ENCODE data around the gene TNFRSF1B. TPM values are rescaled to one million over a fixed set of nuclear protein-coding genes. Genes with fewer than 3 reads are reported as not detected.

The TNFRSF1B gene
- total and polyA plus RNA-seq, 3 donors from 2014 or later, result 7.7 to 10.6 (median 8.0) TPM

GRCh38 chr1:12136916-12137610 is 29.7 kb upstream of the TNFRSF1B start:
- no peak overlapping the region for H3K4me3 ChIP-seq
- TF ChIP-seq POLR2A (IDR thresholded peaks at IDR 0.05), result no peak
- no peak for TF ChIP-seq CTCF (IDR thresholded peaks at IDR 0.05)
- no peaks in the 10 kb centered on the region for H3K4me1 ChIP-seq
- WGBS, 2 donors, result 76 to 78% methylated on average over 8 of the region's 8 CpGs
- intact Hi-C loops (cut with DNase I; ENCODE audit: low total_unique reads), result no loop called here
- no peaks in the 10 kb centered on the region for H3K27me3 ChIP-seq
- no peaks in the 10 kb centered on the region for H3K36me3 ChIP-seq (ENCODE audit: low read depth, missing control alignments)
- H3K27ac ChIP-seq, result no peak overlapping the region
- no peak for DNase-seq
- H3K9me3 ChIP-seq, result no peaks in the 10 kb centered on the region

GRCh38 chr1:12138196-12139168 is 28.3 kb upstream of the TNFRSF1B start:
- Histone ChIP-seq H3K36me3 (ENCODE audit: low read depth, missing control alignments) (no peaks in the 10 kb centered on the region), H3K27me3 (no peaks in the 10 kb centered on the region), H3K27ac (no peak overlapping the region), H3K4me1 (peaks cover 4% of the 10 kb centered on the region), H3K4me3 (no peak overlapping the region), H3K9me3 (no peaks in the 10 kb centered on the region)
- intact Hi-C loops (cut with DNase I; ENCODE audit: low total_unique reads), result no loop called here
- no peak for DNase-seq
- 83 to 85% methylated on average over 19 to 31 of the region's 31 CpGs for WGBS, 2 donors
- TF ChIP-seq POLR2A (IDR thresholded peaks at IDR 0.05) (no peak), CTCF (IDR thresholded peaks at IDR 0.05) (no peak)

GRCh38 chr1:12140016-12140415 is 26.8 kb upstream of the TNFRSF1B start:
- H3K36me3 ChIP-seq (ENCODE audit: low read depth, missing control alignments), result no peaks in the 10 kb centered on the region
- 94 to 100% methylated on average over 2 to 4 of the region's 4 CpGs for WGBS, 2 donors
- H3K4me3 ChIP-seq, result no peak overlapping the region
- no peaks in the 10 kb centered on the region for H3K9me3 ChIP-seq
- peaks cover 7% of the 10 kb centered on the region for H3K4me1 ChIP-seq
- intact Hi-C loops (cut with DNase I; ENCODE audit: low total_unique reads), result no loop called here
- no peaks in the 10 kb centered on the region for H3K27me3 ChIP-seq
- TF ChIP-seq POLR2A (IDR thresholded peaks at IDR 0.05) (no peak), CTCF (IDR thresholded peaks at IDR 0.05) (no peak)
- no peak overlapping the region for H3K27ac ChIP-seq
- DNase-seq, result no peak

- 84 to 90% methylated on average over 8 to 12 of the region's 12 CpGs for WGBS, 2 donors
- no peak overlapping the region for H3K27ac ChIP-seq
- no peak for TF ChIP-seq CTCF (IDR thresholded peaks at IDR 0.05)
- TF ChIP-seq POLR2A (IDR thresholded peaks at IDR 0.05), result no peak
- H3K9me3 ChIP-seq, result no peaks in the 10 kb centered on the region
- H3K27me3 ChIP-seq, result no peaks in the 10 kb centered on the region
- intact Hi-C loops (cut with DNase I; ENCODE audit: low total_unique reads), result no loop called here
- DNase-seq, result no peak
- H3K4me1 ChIP-seq, result peaks cover 7% of the 10 kb centered on the region
- no peak overlapping the region for H3K4me3 ChIP-seq
- no peaks in the 10 kb centered on the region for H3K36me3 ChIP-seq (ENCODE audit: low read depth, missing control alignments)
These were observed 26.2 kb upstream of the TNFRSF1B start for GRCh38 chr1:12140515-12141162.
